HG03469 (cell line): ENCODE data around the gene AKAP12.

Experiments used
- ATAC-seq: cut with Tn5 transposase; IDR thresholded peaks from one replicate; pipeline ENCODE4 v1.9.1; 2021; ENCODE audit warnings: mild to moderate bottlenecking, moderate library complexity, moderate number of reproducible peaks; ENCODE audit not compliant: unreplicated experiment

The AKAP12 gene

GRCh38 chr6:151232899-151233298, 6.9 kb upstream of the AKAP12 start:
- no peak for ATAC-seq

- no peak for ATAC-seq
Observed at GRCh38 chr6:151233731-151234130, 6.0 kb upstream of the AKAP12 start.

- no peak for ATAC-seq
Observed at GRCh38 chr6:151236668-151237401, 2.9 kb upstream of the AKAP12 start.

- no peak for ATAC-seq
Observed at GRCh38 chr6:151240036-151240685, 394 bp downstream of the AKAP12 start.

- no peak for ATAC-seq
Observed at GRCh38 chr6:151240791-151241642, 1.2 kb downstream of the AKAP12 start.

GRCh38 chr6:151241853-151242252, 2.1 kb downstream of the AKAP12 start:
- no peak for ATAC-seq

GRCh38 chr6:151242420-151242861, 2.7 kb downstream of the AKAP12 start:
- ATAC-seq = no peak

- no peak for ATAC-seq
Observed at GRCh38 chr6:151243481-151243880, 3.7 kb downstream of the AKAP12 start.

GRCh38 chr6:151247490-151247889, 7.7 kb downstream of the AKAP12 start:
- ATAC-seq = no peak

- no peak for ATAC-seq
Observed at GRCh38 chr6:151248295-151248694, 8.5 kb downstream of the AKAP12 start.

- ATAC-seq = no peak
Observed at GRCh38 chr6:151252634-151253033, 12.9 kb downstream of the AKAP12 start.

GRCh38 chr6:151254451-151255081, 14.8 kb downstream of the AKAP12 start:
- no peak for ATAC-seq

GRCh38 chr6:151255811-151256210, 16.0 kb downstream of the AKAP12 start:
- no peak for ATAC-seq

- ATAC-seq = no peak
Observed at GRCh38 chr6:151257985-151258445, 18.2 kb downstream of the AKAP12 start.

- ATAC-seq = no peak
Observed at GRCh38 chr6:151260205-151260604, 20.4 kb downstream of the AKAP12 start.

- no peak for ATAC-seq
Observed at GRCh38 chr6:151263035-151263434, 23.3 kb downstream of the AKAP12 start.

GRCh38 chr6:151263967-151264366, 24.2 kb downstream of the AKAP12 start:
- no peak for ATAC-seq

GRCh38 chr6:151265282-151265681, 25.5 kb downstream of the AKAP12 start:
- no peak for ATAC-seq

GRCh38 chr6:151269321-151269995, 29.7 kb downstream of the AKAP12 start:
- ATAC-seq = no peak

- ATAC-seq = no peak
Observed at GRCh38 chr6:151275121-151275520, 35.4 kb downstream of the AKAP12 start.
